ENCODE results near the gene RNF40. TPM values are rescaled to one million over a fixed set of nuclear protein-coding genes. Genes with fewer than 3 reads are reported as not detected.

RNF40 gene
- total and polyA plus RNA-seq, 2 donors (not counting 1 experiment from before 2014, with no cell fraction given): 42.0 to 56.8 TPM

DNA sequence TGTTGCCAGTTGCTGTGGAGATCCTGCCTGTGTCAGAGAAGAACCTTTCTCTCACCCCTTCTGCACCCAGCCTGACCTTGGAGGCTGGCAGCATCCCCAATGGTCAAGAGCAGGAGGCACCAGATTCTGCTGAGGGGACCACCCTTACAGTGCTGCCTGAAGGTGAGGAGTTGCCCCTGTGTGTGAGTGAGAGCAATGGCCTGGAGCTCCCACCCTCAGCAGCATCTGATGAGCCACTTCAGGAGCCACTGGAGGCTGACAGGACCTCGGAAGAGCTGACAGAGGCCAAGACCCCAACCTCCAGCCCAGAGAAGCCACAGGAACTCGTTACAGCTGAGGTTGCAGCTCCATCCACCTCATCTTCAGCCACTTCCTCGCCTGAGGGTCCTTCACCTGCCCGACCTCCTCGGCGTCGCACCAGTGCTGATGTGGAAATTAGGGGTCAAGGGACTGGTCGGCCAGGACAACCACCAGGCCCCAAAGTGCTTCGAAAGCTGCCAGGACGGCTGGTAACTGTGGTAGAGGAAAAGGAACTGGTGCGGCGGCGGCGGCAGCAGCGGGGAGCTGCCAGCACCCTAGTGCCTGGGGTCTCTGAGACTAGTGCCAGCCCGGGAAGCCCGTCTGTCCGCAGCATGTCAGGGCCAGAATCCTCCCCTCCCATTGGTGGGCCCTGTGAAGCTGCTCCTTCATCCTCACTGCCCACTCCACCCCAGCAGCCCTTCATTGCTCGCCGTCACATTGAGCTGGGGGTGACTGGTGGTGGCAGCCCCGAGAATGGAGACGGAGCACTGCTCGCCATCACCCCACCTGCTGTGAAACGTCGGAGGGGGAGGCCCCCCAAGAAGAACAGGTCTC is 24.1 kb upstream of the RNF40 start:
- DNase-seq (ENCODE audit: low read depth in 2 of 2): no peak
- peaks cover 22% of the 10 kb centered on the region for H3K4me1 ChIP-seq (ENCODE audit: control insufficient read depth, extremely low read depth, insufficient read depth, low read length)
- no peak overlapping the region for H3K27ac ChIP-seq (ENCODE audit: insufficient read depth, low read length)
- H3K79me2 ChIP-seq (ENCODE audit: control insufficient read depth, insufficient read depth, low read length): no peaks in the 10 kb centered on the region
- peaks cover 41% of the 10 kb centered on the region for H3K36me3 ChIP-seq (ENCODE audit: control insufficient read depth, insufficient read depth, low read length)
- H3K9ac ChIP-seq (ENCODE audit: insufficient read depth, low read length): no peak overlapping the region
- H2AFZ ChIP-seq (ENCODE audit: low read length): no peak overlapping the region
- no peaks in the 10 kb centered on the region for H3K9me3 ChIP-seq (ENCODE audit: control insufficient read depth, insufficient read depth, low read depth, low read length)
- H4K20me1 ChIP-seq (ENCODE audit: control insufficient read depth, extremely low read depth, insufficient read depth, low read length): no peaks in the 10 kb centered on the region
- H3K27me3 ChIP-seq (ENCODE audit: control insufficient read depth, insufficient read depth, low read length): no peaks in the 10 kb centered on the region
- no peak overlapping the region for H3K4me2 ChIP-seq (ENCODE audit: extremely low read depth, insufficient read depth, low read length)
- H3K4me3 ChIP-seq (replicated peaks in 1 of 4; ENCODE audit: control extremely low read depth in 1 of 4, insufficient read depth in 1 of 4, low read depth in 3 of 4, low read length in 4 of 4): no peak overlapping the region
- TF ChIP-seq CTCF (conservative IDR thresholded peaks at IDR 0.05 in 1 of 2, IDR thresholded peaks at IDR 0.05 in 1 of 2; ENCODE audit: low read depth in 1 of 2, low read length in 2 of 2) (no peak), EZH2 (IDR thresholded peaks at IDR 0.05; ENCODE audit: low read length, missing control alignments) (no peak)

DNA sequence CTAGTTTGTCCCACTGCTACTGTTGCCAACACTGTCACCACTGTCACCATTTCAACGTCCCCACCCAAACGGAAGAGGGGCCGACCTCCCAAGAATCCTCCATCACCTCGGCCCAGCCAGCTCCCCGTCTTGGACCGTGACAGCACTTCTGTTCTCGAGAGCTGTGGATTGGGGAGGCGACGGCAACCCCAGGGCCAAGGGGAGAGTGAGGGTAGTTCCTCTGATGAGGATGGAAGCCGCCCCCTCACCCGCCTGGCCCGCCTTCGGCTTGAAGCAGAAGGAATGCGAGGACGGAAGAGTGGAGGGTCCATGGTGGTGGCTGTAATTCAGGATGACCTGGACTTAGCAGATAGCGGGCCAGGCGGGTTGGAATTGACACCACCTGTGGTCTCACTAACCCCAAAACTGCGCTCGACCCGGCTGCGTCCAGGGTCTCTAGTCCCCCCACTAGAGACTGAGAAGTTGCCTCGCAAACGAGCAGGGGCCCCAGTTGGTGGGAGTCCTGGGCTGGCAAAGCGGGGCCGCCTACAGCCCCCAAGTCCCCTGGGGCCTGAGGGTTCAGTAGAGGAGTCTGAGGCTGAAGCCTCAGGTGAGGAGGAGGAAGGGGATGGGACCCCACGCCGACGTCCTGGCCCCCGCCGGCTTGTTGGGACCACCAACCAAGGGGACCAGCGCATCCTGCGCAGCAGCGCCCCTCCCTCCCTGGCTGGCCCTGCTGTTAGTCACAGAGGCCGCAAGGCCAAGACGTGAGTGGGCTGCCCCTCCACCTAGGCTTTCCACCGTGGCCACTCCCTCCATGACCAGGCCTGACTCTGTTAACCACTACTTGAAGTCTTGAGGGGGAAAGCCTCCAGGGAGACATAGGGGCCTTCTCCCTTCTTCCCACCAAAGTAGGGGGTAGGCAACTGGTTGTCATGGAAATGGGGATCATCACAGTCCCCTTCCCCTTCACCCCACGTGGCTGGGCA is 22.9 kb upstream of the RNF40 start:
- no peaks in the 10 kb centered on the region for H3K79me2 ChIP-seq (ENCODE audit: control insufficient read depth, insufficient read depth, low read length)
- no peak for DNase-seq (ENCODE audit: low read depth in 2 of 2)

More for the DNA sequence above, 22.9 kb upstream of the RNF40 start:
- no peak overlapping the region for H3K4me3 ChIP-seq (replicated peaks in 1 of 4; ENCODE audit: control extremely low read depth in 1 of 4, insufficient read depth in 1 of 4, low read depth in 3 of 4, low read length in 4 of 4)
- H3K9ac ChIP-seq (ENCODE audit: insufficient read depth, low read length): no peak overlapping the region
- no peaks in the 10 kb centered on the region for H4K20me1 ChIP-seq (ENCODE audit: control insufficient read depth, extremely low read depth, insufficient read depth, low read length)
- no peak overlapping the region for H2AFZ ChIP-seq (ENCODE audit: low read length)
- no peaks in the 10 kb centered on the region for H3K9me3 ChIP-seq (ENCODE audit: control insufficient read depth, insufficient read depth, low read depth, low read length)
- no peak overlapping the region for H3K4me2 ChIP-seq (ENCODE audit: extremely low read depth, insufficient read depth, low read length)
- no peaks in the 10 kb centered on the region for H3K27me3 ChIP-seq (ENCODE audit: control insufficient read depth, insufficient read depth, low read length)
- peaks cover 22% of the 10 kb centered on the region for H3K4me1 ChIP-seq (ENCODE audit: control insufficient read depth, extremely low read depth, insufficient read depth, low read length)
- H3K27ac ChIP-seq (ENCODE audit: insufficient read depth, low read length): peak overlapping the region; percentile 65
- TF ChIP-seq EZH2 (IDR thresholded peaks at IDR 0.05; ENCODE audit: low read length, missing control alignments) (no peak), CTCF (conservative IDR thresholded peaks at IDR 0.05 in 1 of 2, IDR thresholded peaks at IDR 0.05 in 1 of 2; ENCODE audit: low read depth in 1 of 2, low read length in 2 of 2) (no peak)
- peaks cover 38% of the 10 kb centered on the region for H3K36me3 ChIP-seq (ENCODE audit: control insufficient read depth, insufficient read depth, low read length)
